OCI-LY7 (cell line): ENCODE measurements around the gene ENPP7.

Source experiments
- CTCF ChIP-seq: fragments of 200-600 bp; sonication (generic); conservative IDR thresholded peaks from 2 replicates; pipeline ENCODE4 v1.5.1; 2014; ENCODE audit warnings: mild to moderate bottlenecking, antibody characterized with exemption, low read length, moderate library complexity, mixed read lengths
- EZH2phosphoT487 ChIP-seq: fragments of 200-600 bp; sonication (generic); IDR thresholded peaks from 2 replicates; pipeline ENCODE4 v1.6.1; 2018; ENCODE audit warnings: low read depth, borderline replicate concordance, mild to moderate bottlenecking, mixed run types, antibody characterized with exemption, low read length, moderate library complexity, mixed read lengths

GRCh38 chr17:79785900-79786810 lies 55.4 kb downstream of the ENPP7 start:
- TF ChIP-seq CTCF (no peak), EZH2phosphoT487 (no peak)
